ENCODE results near the gene EIF3A. TPM values are rescaled to one million over a fixed set of nuclear protein-coding genes. Genes with fewer than 3 reads are reported as not detected.
A peak's percentile ranks its signal among the peaks of the same experiment; 100 is the strongest.

EIF3A gene
- polyA plus RNA-seq, 1 donor, result 147 TPM

DNA sequence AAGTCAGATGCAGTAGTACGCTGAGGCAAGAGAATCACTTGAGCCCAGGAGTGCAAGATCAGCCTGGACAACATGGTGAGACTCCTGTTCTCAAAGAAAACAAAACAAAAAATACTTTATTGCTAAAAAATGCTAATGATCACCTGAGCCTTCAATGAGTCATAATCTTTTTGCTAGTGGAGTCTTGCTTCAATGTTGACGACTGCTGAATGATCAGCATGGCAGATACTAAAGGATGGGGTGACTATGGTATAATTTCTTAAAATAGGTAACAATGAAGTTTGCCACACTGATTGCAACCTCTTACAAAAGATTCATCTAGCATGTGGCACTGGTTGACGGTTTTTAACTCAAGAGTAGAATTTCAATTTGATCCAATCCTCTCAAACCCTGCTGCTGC is 28.8 kb downstream of the EIF3A start:
- Histone ChIP-seq H3K27me3 (ENCODE audit: control insufficient read depth, insufficient read depth, low read length) (no peaks in the 10 kb centered on the region), H3K36me3 (ENCODE audit: control insufficient read depth, insufficient read depth, low read length) (peaks cover 96% of the 10 kb centered on the region), H3K4me3 (ENCODE audit: low read length) (no peak overlapping the region), H3K9me3 (ENCODE audit: control insufficient read depth, low read depth, low read length) (no peaks in the 10 kb centered on the region), H3K4me1 (ENCODE audit: control insufficient read depth, insufficient read depth, low read length) (no peaks in the 10 kb centered on the region), H3K27ac (ENCODE audit: low read length) (no peak overlapping the region)
- no peak for DNase-seq
- no CpG with 5 or more reads among the region's 3 CpGs for WGBS (ENCODE audit: insufficient coverage, low lambda C conversion rate)

DNA sequence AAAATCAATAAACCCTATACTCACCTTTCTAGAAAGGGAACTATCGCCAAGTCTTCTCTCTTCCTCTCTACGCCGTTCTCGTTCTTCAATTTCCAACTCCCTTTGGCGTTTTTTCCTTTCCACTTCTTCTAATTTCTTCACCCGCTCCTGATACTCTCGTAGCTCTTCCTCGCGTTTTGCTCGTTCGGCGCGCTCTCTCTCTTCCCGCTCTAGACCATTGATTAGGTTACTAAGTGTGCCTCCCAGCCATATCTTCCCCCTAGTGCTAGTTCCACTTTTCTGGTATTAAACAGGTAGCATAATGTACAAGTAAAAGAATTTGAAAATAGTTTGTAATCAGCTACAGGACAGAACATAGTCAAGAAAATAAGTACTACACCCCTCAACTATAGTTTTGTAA is 30.8 kb downstream of the EIF3A start:
- Histone ChIP-seq H3K27me3 (ENCODE audit: control insufficient read depth, insufficient read depth, low read length) (no peaks in the 10 kb centered on the region), H3K4me1 (ENCODE audit: control insufficient read depth, insufficient read depth, low read length) (no peaks in the 10 kb centered on the region), H3K4me3 (ENCODE audit: low read length) (no peak overlapping the region), H3K9me3 (ENCODE audit: control insufficient read depth, low read depth, low read length) (no peaks in the 10 kb centered on the region), H3K36me3 (ENCODE audit: control insufficient read depth, insufficient read depth, low read length) (peaks cover 92% of the 10 kb centered on the region), H3K27ac (ENCODE audit: low read length) (no peak overlapping the region)
- DNase-seq, result no peak
- WGBS (ENCODE audit: insufficient coverage, low lambda C conversion rate), result 98% methylated on average over 14 of the region's 14 CpGs

DNA sequence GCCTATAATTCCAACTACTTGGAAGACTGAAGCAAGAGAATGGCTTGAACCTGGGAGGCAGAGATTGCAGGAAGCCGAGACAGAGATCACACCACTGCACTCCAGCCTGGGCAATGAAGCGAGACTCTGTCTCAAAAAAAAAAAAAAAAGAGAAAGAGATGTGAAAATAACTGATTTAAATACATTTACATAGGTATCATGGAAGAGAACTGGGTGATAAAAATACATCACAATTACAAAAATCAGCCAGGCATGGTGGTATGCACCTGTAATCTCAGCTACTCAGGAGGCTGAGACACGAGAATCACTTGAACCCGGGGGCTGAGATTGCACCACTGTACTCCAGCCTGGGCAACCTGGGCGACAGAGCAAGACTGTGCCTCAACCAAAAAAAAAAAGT is 31.3 kb downstream of the EIF3A start:
- DNase-seq, result no peak
- Histone ChIP-seq H3K27ac (ENCODE audit: low read length) (no peak overlapping the region), H3K9me3 (ENCODE audit: control insufficient read depth, low read depth, low read length) (no peaks in the 10 kb centered on the region), H3K27me3 (ENCODE audit: control insufficient read depth, insufficient read depth, low read length) (no peaks in the 10 kb centered on the region), H3K4me1 (ENCODE audit: control insufficient read depth, insufficient read depth, low read length) (no peaks in the 10 kb centered on the region), H3K4me3 (ENCODE audit: low read length) (no peak overlapping the region), H3K36me3 (ENCODE audit: control insufficient read depth, insufficient read depth, low read length) (peaks cover 92% of the 10 kb centered on the region)
- no CpG with 5 or more reads among the region's 5 CpGs for WGBS (ENCODE audit: insufficient coverage, low lambda C conversion rate)

DNA sequence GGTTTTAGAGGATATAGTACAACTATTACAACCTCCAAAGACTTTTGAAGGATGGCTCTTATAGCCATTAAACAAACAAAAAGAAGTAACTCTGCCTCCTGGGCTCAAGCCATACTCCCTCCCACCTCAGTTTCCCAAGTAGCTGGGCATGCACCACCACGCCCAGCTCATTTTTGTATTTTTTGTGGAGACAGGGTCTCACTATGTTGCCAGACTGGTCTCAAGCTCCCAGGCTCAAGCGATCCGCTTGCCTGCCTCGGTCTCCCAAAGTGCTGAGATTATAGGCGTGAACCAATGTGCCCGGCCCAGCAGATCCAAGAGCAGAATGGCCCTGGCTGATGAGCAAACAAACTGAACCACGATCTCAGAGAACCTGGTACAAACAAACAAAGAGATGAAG is 35.1 kb downstream of the EIF3A start:
- Histone ChIP-seq H3K27ac (ENCODE audit: low read length) (no peak overlapping the region), H3K36me3 (ENCODE audit: control insufficient read depth, insufficient read depth, low read length) (peaks cover 89% of the 10 kb centered on the region), H3K9me3 (ENCODE audit: control insufficient read depth, low read depth, low read length) (no peaks in the 10 kb centered on the region), H3K4me3 (ENCODE audit: low read length) (no peak overlapping the region), H3K27me3 (ENCODE audit: control insufficient read depth, insufficient read depth, low read length) (no peaks in the 10 kb centered on the region), H3K4me1 (ENCODE audit: control insufficient read depth, insufficient read depth, low read length) (no peaks in the 10 kb centered on the region)
- WGBS (ENCODE audit: insufficient coverage, low lambda C conversion rate), result 43% methylated on average over 1 of the region's 7 CpGs
- no peak for DNase-seq

DNA sequence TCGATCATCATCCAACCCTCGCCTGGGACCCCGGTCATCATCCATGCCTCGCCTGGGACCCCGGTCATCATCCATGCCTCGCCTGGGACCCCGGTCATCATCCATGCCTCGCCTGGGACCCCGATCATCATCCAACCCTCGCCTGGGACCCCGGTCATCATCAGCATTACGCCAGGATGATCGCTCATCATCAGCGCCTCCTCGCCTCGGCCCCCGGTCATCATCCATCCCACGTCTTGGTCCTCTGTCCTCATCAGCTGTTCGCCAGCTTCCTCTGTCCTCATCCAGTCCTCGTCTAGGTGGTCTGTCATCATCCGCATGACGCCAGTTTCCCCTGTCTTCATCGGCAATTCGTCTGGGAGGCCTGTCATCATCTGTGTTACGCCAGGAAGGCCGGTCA is 38.4 kb downstream of the EIF3A start:
- no peaks in the 10 kb centered on the region for H3K4me1 ChIP-seq (ENCODE audit: control insufficient read depth, insufficient read depth, low read length)
- DNase-seq, result no peak
- no peak overlapping the region for H3K4me3 ChIP-seq (ENCODE audit: low read length)
- H3K27me3 ChIP-seq (ENCODE audit: control insufficient read depth, insufficient read depth, low read length), result no peaks in the 10 kb centered on the region
- peaks cover 85% of the 10 kb centered on the region for H3K36me3 ChIP-seq (ENCODE audit: control insufficient read depth, insufficient read depth, low read length)
- H3K27ac ChIP-seq (ENCODE audit: low read length), result no peak overlapping the region
- no CpG with 5 or more reads among the region's 26 CpGs for WGBS (ENCODE audit: insufficient coverage, low lambda C conversion rate)
- no peaks in the 10 kb centered on the region for H3K9me3 ChIP-seq (ENCODE audit: control insufficient read depth, low read depth, low read length)

DNA sequence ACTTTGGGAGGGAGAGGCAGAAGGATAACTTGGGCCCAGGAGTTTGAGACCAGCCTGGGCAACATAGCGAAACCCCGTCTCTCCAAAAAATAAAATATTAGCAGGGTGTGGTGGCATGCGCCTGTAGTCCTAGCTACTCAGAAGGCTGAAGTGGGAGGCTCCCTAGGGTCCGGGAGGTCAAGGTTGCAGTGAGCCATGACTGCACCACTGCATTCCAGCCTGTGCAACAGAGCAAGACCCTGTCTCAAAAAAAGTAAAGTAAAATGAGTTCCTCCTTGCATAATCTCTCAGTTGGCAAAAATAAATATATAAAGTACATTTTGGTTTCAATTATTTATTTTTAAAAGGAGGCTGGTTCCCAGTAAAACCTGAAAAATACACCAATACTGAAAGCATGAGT is 39.3 kb downstream of the EIF3A start:
- WGBS (ENCODE audit: insufficient coverage, low lambda C conversion rate), result no CpG with 5 or more reads among the region's 4 CpGs

DNA sequence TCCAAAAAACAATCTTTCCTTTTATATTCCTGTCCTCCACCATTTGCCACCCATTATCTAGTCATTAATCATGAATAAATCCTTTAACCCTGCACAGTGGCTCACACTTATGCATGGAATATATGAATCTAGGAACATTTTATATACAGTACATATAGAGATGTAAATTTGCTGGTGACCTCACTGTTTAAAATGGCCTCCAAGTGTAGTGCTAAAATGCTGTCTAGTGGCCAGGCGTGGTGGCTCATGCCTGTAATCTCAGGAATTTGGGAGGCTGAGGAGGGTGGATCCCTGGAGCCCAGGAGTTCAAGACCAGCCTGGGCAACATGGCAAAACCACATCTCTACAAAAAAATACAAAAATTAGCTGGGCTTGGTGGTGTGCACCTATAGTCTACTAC is 41.5 kb downstream of the EIF3A start:
- Histone ChIP-seq H3K27ac (ENCODE audit: low read length) (no peak overlapping the region), H3K9me3 (ENCODE audit: control insufficient read depth, low read depth, low read length) (no peaks in the 10 kb centered on the region), H3K27me3 (ENCODE audit: control insufficient read depth, insufficient read depth, low read length) (no peaks in the 10 kb centered on the region), H3K4me3 (ENCODE audit: low read length) (no peak overlapping the region), H3K36me3 (ENCODE audit: control insufficient read depth, insufficient read depth, low read length) (peaks cover 76% of the 10 kb centered on the region), H3K4me1 (ENCODE audit: control insufficient read depth, insufficient read depth, low read length) (no peaks in the 10 kb centered on the region)
- WGBS (ENCODE audit: insufficient coverage, low lambda C conversion rate), result no CpG with 5 or more reads among the region's 1 CpG
- no peak for DNase-seq

More for the DNA sequence above, 39.3 kb downstream of the EIF3A start:
- H3K4me3 ChIP-seq (ENCODE audit: low read length), result no peak overlapping the region
- no peak overlapping the region for H3K27ac ChIP-seq (ENCODE audit: low read length)
- peaks cover 85% of the 10 kb centered on the region for H3K36me3 ChIP-seq (ENCODE audit: control insufficient read depth, insufficient read depth, low read length)
- no peaks in the 10 kb centered on the region for H3K4me1 ChIP-seq (ENCODE audit: control insufficient read depth, insufficient read depth, low read length)
- no peaks in the 10 kb centered on the region for H3K9me3 ChIP-seq (ENCODE audit: control insufficient read depth, low read depth, low read length)
- no peak for DNase-seq
- H3K27me3 ChIP-seq (ENCODE audit: control insufficient read depth, insufficient read depth, low read length), result no peaks in the 10 kb centered on the region

DNA sequence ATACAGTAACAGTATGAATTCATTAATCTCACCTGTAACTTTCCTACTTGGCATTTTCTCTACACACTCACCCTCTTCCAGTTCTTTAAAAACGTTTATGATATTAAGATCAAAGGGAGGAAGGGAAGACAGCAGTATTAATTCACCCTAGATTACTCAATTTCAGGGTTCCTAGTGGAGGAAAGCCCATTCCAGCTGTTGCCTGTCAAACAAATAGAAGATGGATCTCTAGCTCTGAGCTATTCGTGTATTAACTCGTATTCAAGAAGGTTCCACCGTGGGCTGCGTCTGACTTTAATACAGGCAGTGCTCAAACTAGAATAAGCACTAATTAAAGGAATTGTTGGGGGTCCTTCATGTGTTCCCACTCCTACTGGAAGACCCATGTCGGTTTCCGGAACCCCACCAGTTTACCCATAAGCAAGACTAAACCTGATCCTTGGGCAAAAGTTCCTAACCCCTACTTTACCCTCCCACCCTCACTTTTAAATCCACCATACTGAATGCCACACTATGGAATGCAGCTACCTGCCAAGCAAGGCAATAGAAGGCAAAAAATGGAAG is 49.0 kb downstream of the EIF3A start:
- peaks cover 3% of the 10 kb centered on the region for H3K4me1 ChIP-seq (ENCODE audit: control insufficient read depth, insufficient read depth, low read length)
- no peak for DNase-seq
- WGBS (ENCODE audit: insufficient coverage, low lambda C conversion rate), result no CpG with 5 or more reads among the region's 7 CpGs
- H3K27ac ChIP-seq (ENCODE audit: low read length), result no peak overlapping the region
- no peaks in the 10 kb centered on the region for H3K9me3 ChIP-seq (ENCODE audit: control insufficient read depth, low read depth, low read length)
- no peaks in the 10 kb centered on the region for H3K27me3 ChIP-seq (ENCODE audit: control insufficient read depth, insufficient read depth, low read length)
- H3K4me3 ChIP-seq (ENCODE audit: low read length), result no peak overlapping the region
- H3K36me3 ChIP-seq (ENCODE audit: control insufficient read depth, insufficient read depth, low read length), result peaks cover 25% of the 10 kb centered on the region

DNA sequence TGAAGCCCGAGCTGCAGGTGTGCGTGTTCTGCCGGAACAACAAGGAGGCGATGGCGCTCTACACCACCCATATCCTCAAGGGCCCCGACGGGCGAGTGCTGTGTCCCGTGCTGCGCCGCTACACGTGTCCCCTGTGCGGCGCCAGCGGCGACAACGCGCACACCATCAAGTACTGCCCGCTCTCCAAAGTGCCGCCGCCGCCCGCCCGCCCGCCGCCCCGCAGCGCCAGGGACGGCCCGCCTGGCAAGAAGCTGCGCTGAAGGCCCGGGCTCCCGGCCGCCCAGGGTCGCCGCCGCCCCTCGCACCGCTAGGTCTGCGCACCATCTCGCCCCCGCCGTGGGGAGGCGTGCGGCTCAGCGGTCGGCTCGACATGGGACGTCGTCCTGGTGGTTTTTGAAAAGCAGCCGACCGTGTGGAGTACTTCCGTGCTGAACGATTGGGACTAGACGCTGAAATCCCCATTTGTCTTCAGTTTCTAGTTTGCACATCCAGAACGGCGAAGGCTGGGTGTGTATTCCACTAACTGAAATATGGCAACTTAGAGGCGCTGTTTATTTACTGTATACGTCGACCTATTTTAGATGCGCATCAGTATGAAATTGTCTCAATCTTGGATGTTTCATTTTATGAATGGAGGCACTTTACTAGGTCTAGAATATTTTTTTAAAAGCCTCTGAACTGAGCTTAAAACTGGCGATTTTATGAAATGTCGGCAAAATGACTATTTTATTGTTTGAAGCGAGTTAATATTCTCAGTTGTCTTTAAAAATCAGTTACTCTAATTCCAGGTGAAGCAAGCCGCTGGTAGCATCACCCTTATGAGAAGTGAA is 50.0 kb downstream of the EIF3A start:
- no peaks in the 10 kb centered on the region for H3K27me3 ChIP-seq (ENCODE audit: control insufficient read depth, insufficient read depth, low read length)
- peaks cover 3% of the 10 kb centered on the region for H3K4me1 ChIP-seq (ENCODE audit: control insufficient read depth, insufficient read depth, low read length)
- no peak overlapping the region for H3K27ac ChIP-seq (ENCODE audit: low read length)
- no peaks in the 10 kb centered on the region for H3K9me3 ChIP-seq (ENCODE audit: control insufficient read depth, low read depth, low read length)
- peak in 1 of 2 donors; percentile 60 for DNase-seq
- 49% methylated on average over 3 of the region's 65 CpGs for WGBS (ENCODE audit: insufficient coverage, low lambda C conversion rate)
- peak overlapping the region; percentile 28 for H3K4me3 ChIP-seq (ENCODE audit: low read length)
- H3K36me3 ChIP-seq (ENCODE audit: control insufficient read depth, insufficient read depth, low read length), result peaks cover 20% of the 10 kb centered on the region

DNA sequence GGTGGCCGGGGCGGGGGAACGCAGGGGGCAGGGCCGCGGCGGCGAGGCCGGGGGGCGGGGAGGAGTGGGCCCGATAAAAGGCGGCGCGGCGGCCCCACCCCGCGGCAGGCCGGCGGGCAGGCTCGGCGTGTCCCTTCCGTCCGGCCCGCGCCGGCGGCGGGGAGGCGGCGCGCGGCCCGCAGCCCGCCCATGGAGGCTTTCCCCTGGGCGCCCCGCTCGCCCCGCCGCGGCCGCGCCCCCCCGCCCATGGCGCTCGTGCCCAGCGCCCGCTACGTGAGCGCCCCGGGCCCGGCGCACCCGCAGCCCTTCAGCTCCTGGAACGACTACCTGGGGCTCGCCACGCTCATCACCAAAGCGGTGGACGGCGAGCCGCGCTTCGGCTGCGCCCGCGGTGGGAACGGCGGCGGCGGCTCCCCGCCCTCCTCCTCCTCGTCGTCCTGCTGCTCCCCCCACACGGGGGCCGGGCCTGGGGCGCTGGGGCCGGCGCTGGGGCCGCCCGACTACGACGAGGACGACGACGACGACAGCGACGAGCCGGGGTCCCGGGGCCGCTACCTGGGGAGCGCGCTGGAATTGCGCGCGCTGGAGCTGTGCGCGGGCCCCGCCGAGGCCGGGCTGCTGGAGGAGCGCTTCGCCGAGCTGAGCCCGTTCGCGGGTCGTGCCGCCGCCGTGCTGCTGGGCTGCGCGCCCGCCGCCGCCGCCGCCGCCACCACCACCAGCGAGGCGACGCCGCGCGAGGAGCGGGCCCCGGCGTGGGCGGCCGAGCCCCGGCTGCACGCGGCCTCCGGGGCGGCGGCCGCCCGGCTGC is 50.8 kb downstream of the EIF3A start, which contains the start of gene NANOS1:
NANOS1 (plus strand) TSS at position 102 of the 808 bp plus-strand sequence; CDS start at position 190, 88 bp downstream.
- H3K27ac ChIP-seq (ENCODE audit: low read length), result no peak within 1 kb of the TSS
- peaks cover 20% of the 10 kb centered on the region for H3K36me3 ChIP-seq (ENCODE audit: control insufficient read depth, insufficient read depth, low read length)
- no peaks in the 10 kb centered on the region for H3K27me3 ChIP-seq (ENCODE audit: control insufficient read depth, insufficient read depth, low read length)
- peaks cover 3% of the 10 kb centered on the region for H3K4me1 ChIP-seq (ENCODE audit: control insufficient read depth, insufficient read depth, low read length)
- peak in 1 of 2 donors; percentile 57 for DNase-seq
- peak within 1 kb of the TSS; percentile 38 for H3K4me3 ChIP-seq (ENCODE audit: low read length)
- no peaks in the 10 kb centered on the region for H3K9me3 ChIP-seq (ENCODE audit: control insufficient read depth, low read depth, low read length)
- WGBS (ENCODE audit: insufficient coverage, low lambda C conversion rate), result no CpG with 5 or more reads among the region's 136 CpGs

Measured in large intestine (tissue), 3 donors.